ENCODE data around the gene AKAP9.
"Not testable (repeated sequence)": the region's sequence is repeated elsewhere in the genome, so short reads cannot be mapped to it uniquely, and the experiment has no call there.

The AKAP9 gene

DNA sequence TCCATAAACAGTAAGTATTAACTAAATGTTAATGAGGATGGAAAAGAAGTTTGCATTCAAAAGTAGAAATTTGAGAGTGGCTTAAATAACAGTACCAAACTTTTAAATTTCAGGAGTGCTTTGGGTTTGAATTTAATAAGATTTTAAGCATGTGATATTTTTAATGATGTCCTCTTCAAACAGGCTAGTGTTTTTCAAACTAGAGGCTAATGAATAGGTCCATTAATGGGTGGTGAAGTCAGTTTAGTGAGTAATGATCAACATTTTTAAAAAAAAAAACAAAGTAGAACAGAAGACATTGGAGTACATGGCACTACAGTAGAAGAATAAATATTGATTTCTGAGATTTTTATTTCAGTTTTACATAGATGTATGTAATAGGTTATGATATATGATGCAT is 72.9 kb downstream of the AKAP9 start:
- DNase-seq = no peak

DNA sequence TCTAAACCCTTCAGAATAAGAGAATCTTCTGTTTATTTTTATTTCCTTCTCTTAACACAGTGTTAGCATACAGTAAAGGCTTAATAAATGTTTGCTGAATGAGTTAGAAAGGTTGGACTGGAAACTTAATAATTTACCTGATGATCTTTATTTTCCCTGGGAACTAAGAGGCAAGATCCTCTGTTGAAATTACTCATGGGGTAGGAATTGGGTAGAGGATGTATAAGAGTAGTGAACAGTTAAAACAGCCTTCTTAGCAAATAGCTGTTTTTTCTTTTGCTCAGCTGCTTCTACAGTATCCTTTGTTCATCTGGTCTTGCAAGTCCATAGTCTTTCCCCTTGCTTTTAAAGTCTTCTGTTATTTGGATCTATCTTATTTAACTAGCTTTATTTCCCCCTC is 80.0 kb downstream of the AKAP9 start:
- DNase-seq = no peak

DNA sequence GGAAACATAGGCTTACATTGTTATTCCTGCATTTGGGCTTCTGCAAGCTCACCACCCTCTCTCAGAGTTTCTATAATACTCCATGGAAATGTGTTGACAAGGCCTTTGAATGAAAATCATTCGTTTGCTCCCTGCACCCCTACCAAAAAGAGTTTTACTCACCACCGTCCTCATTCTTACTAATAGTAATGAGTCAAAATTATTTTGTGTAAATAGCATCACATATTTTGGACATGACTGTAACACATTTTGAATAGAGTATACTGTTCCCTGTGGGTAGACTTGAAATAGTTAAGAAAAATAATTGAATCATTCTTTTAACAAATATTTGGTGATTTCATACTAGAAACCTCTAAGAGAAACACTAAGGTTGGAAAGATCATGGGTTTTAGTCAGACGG is 84.6 kb downstream of the AKAP9 start:
- no peak for DNase-seq

DNA sequence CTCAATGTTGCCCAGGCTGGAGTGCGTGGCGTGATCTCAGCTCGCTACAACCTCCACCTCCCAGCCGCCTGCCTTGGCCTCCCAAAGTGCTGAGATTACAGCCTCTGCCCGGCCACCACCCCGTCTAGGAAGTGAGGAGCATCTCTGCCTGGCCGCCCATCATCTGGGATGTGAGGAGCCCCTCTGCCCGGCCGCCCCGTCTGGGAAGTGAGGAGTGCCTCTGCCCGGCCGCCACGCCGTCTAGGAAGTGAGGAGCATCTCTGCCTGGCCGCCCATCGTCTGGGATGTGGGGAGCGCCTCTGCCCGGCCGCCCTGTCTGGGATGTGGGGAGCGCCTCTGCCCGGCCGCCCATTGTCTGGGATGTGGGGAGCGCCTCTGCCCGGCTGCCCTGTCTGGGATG is 86.0 kb downstream of the AKAP9 start:
- DNase-seq = not testable (repeated sequence)

DNA sequence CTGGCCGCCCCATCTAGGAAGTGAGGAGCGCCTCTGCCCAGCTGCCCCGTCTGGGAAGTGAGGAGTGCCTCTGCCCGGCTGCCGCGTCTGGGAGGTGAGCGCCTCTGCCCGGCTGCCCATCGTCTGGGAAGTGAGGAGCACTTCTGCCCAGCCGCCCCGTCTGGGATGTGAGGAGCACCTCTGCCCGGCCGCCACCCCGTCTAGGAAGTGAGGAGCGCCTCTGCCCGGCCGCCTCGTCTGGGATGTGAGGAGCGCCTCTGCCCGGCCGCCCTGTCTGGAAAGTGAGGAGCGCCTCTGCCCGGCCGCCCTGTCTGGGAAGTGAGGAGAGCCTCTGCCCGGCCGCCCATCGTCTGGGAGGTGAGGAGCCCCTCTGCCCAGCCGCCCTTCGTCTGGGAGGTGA is 86.5 kb downstream of the AKAP9 start:
- not testable (repeated sequence) for DNase-seq

DNA sequence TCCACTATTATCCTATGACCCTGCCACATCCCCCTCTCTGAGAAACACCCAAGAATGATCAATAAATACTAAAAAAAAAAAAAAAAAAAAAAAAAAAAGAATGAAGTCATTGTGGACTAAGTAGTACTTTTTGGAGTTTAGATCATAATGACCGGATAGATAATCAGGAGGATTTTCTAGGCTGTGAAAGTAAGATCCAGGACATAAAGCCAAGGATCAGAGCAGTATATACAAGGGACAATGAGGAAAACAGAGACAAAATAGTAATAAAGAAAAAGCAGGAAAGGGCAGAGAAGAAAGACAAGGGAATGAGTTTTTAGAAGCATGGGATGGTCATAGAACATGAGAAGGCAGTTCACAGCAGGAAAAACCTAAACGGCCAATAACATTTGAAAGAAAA is 87.6 kb downstream of the AKAP9 start:
- no peak for DNase-seq

DNA sequence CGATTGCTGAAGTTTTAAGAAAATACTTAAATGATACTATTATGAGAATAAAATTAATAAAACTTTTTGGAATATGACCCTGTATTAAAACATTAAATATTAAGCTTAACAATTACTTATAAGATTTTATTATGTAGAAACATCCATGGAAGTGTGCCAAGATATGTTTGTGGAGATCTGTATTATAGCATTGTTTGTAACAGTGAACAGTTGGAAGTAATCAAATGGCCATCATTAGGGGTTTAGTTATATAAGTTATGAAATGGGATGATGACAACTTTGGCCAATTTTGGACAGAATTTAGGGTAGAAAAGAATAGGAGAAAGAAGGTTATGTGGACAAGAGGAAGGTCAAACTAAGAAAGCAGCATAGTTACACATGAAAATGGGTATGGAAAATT is 88.0 kb downstream of the AKAP9 start:
- no peak for DNase-seq

DNA sequence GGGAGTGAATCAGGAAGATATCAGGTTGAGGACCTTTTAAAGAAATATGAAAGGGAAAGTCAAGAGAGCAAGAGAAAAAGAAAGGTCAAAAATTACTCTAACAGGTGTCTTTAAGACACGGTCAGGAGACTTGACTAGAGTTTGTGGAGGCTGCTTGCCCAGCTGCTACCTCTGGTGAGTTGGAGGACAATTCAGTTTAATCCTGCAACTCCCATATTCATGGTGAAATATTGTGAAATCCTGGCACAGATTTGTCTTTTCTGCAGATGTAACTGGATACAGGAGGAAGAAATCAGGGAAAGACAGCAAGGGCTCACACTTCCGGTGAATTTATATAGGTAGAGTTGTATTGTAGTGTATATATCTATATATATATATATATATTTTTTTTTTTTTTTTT is 93.5 kb downstream of the AKAP9 start:
- no peak for DNase-seq

DNA sequence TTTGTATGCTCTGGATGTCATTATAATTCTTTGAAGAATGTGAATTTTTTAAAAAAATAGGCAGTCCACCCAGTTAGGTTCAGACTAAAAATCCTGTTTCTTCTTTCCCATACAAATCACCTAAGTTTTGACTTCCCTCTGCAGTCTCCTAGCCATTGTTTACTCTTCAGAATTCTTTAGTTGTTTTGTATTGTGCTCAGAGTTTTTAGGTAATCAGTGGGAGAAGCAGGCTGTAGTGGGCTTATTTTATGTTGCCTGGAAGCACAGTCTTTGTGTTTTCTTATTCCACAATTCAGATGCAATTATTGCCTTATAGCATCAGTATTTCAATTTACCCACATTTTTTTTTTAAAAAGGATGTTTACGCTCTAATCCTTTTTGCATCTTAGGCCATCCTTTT is 94.9 kb downstream of the AKAP9 start:
- DNase-seq = no peak

DNA sequence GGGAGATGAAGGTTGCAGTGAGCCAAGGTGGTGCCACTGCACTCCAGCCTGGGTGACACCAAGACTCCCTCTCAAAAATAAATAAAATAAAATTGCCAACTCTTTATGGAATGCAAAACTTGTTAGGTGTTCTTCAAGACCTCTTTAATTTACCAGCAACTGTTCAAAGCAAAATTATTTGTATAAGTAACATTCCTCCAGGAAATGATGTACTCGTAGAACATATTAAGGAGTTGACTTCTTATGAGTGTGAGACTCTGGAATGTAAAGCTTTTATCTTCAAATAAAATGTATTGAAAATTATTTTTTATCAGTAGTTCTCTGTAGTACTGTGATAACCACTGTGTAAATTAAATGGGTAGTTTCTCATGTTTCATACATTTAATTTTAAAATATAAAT is 99.2 kb downstream of the AKAP9 start:
- no peak for DNase-seq

DNA sequence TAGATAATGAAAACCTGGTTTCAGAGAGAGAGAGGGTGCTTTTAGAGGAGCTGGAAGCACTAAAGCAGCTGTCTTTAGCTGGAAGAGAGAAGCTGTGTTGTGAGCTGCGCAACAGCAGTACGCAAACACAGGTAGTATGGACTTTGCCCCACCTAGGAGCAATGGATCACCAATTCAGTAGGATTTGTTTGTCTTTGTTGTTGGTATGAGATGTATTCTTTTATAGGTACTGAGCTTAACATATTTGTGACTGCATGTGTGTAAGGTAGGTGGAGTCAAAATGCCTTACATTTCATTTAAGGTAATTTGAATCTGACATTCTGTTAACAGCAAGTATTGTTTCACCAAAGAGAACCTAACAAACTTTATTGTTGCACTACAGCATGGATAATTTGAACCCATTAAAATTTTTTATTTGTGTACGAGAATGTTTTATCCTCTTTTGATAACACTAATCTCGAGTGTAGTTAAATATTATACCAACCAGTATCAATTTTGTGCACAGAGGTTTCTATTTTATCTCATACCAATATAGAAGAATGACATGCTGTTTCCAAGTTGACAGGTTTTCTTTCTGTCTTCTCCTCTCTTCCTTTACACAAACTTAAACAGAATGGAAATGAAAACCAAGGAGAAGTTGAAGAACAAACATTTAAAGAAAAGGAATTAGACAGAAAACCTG is 101.5 kb downstream of the AKAP9 start:
- peak; percentile 69 for DNase-seq

DNA sequence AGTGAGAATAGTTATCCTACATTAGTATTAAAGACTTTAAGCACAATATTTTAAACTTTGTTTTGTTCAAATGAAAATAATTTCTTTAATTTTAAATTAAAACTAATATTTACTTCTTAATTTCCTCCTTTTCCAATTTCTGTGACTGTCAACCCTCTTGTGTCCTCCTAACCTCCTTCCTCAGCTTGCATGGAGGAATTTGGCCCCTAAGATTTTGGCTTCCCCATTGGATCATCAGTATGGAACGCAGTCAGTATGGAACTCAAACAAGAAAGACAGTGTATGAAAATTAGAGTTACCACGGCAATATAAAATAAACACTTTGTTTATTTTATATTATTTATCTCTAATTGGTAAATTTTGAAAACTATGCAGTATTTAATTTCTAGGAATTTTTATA is 102.4 kb downstream of the AKAP9 start:
- DNase-seq = no peak

DNA sequence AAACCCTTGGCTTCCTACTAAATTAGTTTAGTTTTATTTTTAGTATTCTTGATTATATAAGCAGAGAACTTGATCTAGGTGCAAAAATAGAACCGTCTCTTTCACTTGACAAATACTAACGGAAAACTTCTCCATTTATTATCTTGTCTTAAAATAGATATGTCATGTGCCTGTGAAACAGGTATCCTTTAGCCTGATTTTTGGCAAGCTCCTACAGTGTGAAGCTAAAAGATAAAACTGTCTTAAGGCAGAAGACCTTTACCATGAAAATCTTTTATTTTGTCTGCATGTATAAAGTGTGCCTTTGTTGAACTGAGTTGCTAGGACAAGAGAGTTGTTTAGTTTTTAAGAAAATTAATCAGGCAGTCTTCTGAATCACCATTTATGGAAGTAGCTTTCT is 103.0 kb downstream of the AKAP9 start:
- no peak for DNase-seq

DNA sequence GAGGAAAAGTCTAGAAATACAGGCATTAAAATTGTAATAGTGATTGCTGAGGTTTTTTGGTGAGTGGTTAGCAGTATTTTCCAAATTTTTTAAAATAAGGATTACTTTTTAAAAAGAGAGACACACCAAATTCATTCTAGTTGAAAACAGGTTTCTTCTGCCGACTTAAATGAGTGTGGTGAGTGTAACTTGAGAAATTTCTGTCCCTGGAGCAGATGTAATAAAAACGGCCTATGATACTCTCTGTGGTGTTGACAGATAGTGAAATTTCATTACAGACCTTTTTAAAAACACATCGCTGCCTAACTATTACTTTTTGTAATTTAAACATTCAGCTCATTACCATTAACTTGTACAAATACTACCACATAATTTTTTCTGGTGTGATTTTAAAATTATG is 103.5 kb downstream of the AKAP9 start:
- DNase-seq = no peak

DNA sequence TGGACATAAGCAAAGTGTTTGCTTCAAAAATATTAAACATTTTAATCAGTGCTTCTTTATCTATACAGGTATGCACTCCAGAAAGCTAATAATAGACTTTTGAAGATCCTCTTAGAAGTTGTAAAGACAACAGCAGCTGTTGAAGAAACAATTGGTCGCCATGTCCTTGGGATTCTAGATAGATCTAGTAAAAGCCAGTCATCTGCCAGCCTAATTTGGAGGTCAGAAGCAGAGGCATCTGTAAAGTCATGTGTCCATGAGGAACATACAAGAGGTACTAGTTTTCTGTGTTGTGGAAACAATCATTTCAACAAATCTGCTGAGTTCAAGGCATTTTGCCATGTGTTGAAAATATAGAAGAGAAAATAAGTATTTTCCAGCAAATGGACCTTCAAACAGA is 104.3 kb downstream of the AKAP9 start:
- no peak for DNase-seq

DNA sequence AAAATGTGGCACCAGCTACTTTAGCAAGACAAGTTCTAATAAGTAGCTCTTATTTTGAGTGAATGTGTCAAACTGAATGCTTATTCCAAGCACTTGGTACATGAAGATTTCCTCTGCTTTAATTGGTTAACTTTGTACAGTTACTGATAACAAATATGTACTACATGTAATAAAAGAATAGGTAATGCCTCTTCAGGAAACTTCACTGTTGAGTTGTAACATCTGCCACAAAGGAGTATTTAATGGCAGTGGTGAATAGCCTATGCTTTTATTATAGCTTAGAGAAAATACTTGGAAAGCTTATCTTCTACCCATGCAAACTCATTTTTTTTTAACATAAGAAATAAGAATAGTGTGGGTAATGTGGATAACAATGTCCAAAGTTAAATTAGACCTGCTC is 111.0 kb downstream of the AKAP9 start:
- no peak for DNase-seq

DNA sequence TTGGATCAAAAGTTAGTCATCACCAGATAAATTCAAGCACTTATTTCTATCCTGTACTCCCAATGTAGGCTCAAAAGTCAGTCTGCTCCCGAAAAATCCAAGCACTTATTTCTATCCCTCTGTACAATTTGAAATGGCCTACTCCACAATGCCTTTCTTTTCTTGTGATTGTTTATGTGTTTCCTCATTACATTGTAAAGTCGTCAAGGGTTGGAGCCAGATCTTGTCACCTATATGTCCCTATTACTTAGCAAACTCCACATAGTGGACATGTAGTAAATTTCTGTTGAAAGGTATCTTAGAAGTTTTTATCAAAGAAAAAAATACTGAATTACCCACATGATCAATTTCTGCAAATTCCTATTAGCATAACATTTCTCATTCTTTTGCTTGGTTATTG is 111.5 kb downstream of the AKAP9 start:
- DNase-seq = no peak

DNA sequence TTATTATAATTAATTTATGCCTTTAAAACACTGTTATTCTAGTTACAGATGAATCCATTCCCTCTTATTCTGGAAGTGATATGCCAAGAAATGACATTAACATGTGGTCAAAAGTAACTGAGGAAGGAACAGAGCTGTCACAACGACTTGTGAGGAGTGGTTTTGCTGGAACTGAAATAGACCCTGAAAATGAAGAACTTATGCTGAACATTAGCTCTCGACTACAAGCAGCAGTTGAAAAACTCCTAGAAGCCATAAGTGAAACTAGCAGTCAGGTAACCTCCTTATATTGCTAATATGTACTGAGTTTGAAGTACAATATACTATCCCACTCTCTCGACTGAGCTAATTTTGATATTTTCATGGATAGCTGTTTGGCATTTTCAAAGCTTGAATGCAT is 112.0 kb downstream of the AKAP9 start:
- no peak for DNase-seq

DNA sequence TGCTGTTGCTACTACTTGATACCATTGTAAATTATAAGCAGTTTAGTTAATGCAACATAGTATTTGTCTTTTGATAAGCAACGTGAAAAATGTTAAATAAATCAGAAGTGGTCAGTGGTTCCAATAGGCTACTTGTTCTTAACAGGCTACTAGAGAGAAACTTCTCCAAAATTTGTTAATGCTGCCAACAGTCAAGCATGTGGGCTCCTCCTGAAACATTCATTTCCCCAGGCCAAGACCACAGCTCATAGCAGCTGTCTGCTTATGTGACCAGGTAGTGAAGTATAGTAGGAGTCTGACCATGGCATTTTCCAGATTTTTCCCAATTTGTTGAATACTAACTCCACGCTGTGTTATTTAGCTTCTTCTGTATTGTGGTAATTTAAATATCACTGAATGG is 112.7 kb downstream of the AKAP9 start:
- DNase-seq = no peak

DNA sequence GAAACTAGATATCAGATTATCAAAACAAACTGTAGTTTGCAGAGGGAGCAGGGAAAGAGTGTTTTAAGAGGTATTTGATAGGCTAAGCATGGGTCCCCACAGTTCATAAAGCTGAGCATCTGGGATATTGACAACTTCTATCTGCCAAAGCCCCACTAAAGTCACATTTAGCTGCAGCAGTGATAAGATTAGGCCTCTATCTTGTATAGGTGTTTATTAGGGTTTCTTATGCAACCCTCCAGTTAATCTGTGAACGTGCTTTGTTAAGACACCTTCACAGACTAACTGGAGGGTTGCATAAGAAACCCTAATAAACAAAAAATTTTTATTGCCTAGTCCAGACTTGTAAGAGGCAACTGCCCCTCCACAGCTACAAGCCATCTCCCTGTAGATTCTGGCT is 115.6 kb downstream of the AKAP9 start:
- no peak for DNase-seq

DNA sequence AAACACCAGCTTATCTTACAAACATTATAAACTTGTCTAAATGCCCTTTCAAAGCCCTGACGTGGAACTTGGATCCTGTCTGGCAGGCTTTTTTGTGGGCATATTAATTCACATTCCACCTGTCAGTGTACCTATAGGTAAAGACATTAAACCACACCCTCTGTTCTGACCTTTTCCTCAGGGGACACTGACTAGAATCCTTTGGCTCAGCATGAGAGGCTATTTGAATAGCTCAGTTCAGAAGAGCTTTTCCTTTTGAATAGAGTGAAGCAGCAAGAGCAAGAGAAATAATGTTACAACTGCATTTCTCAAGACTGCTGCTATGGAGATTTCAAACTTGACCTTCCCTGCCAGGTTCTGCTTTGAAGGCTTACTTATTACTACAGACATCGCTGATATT is 116.7 kb downstream of the AKAP9 start:
- peak; percentile 89 for DNase-seq

DNA sequence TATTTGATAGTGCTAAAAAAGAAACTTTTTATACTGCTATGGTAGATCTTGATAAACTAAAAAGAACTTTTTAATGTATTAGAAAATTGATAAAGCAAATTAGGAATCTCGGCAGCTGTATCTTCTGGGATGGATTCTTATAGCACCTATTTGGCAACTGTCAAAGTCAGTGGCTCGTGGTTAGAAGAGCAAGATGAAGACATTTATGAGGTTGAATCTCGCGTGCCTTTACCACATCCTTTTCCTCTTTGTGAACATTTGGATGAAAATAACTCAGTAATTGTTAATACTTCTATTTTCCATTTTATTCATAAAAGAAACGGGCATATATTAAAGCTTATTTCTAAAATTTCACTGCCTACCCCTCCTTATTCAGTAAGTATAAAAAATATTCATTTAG is 117.4 kb downstream of the AKAP9 start:
- DNase-seq = no peak

DNA sequence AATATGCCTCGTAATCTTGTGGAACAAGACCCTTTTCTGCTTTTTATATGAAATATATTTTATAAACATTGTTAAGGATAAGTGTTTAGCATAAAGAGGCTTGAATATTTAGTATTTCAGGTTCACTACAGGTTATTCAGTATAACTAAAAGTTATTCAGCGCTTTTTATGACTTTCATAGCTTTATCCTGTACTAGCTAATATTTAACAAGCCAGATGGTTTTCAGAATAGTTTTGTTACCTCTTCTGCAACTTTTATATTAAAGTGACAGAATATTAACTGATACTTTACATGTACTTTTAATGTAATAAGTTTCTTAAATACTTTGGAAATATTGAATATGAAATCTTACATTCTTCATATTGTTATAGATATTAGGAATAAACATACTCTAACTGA is 118.2 kb downstream of the AKAP9 start:
- no peak for DNase-seq

DNA sequence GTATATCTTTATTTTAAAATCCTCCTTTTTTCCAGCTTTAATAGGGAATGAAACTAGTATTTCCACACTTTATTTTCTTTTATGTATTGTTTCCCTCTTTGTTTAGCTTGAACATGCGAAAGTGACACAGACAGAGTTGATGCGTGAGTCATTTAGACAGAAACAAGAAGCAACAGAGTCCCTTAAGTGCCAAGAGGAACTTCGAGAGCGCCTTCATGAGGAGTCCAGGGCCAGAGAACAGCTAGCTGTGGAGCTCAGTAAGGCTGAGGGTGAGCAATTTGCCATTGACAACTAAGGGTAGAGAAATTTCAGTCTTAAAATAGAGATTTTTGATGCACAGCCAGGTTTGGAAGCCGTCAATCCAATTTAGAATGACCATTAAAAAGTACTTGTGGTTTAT is 120.5 kb downstream of the AKAP9 start:
- DNase-seq = no peak

DNA sequence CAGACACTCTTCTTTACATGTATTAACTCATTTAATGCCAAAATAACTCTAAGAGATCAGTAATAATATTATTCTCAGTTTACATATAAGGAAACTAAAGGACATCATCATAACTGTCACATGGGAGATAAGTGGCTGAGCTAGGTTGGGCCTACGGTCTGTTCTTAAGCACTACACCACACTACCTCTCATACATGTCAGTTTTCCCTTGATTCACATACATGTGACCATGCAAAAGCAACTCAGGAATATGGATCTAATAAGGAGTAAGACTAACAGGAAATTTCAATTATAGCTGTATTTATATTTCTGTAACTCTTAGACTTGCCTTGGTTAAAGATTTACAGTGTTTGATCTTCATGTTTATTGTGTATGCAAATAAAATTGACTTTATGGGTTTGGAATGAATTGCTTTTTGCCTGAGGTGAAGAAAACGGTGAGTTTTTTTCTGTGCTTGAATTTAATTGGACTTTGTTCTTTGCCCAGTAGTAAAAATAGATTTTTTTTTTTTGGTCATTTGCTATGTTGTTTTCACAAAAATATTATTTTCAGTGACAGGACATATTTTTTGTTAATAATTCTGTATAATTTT is 123.9 kb downstream of the AKAP9 start:
- DNase-seq = peak; percentile 38

Data from NCI-H526 treated with DMSO at 0.1 percent for 48 hours (cell line).